PC-9 (cell line): ENCODE measurements around the gene GRK7. TPM values are rescaled to one million over a fixed set of nuclear protein-coding genes. Genes with fewer than 3 reads are reported as not detected.

ENCODE experiments used
- BruUV-seq: library from RNA; stranded (reverse); fragments of 400-500 nt; replicated peaks from 2 replicates; lab custom pipeline; 2021; lab: Mats Ljungman, UMichigan
- CTCF ChIA-PET: fragments of 300-600 bp; sonication (Branson Sonifier 250); formaldehyde crosslinking; loops from one replicate; lab custom pipeline; 2022; ENCODE audit warnings: antibody characterized with exemption; lab: Charles Lee
- POLR2A ChIA-PET: fragments of 300-600 bp; sonication (Branson Sonifier 250); formaldehyde crosslinking; loops from one replicate; lab custom pipeline; 2022; ENCODE audit warnings: antibody characterized with exemption; ENCODE audit not compliant: unreplicated experiment; lab: Charles Lee
- DNase-seq, 2 experiments: peaks; one replicate each; pipeline versions ENCODE4 v3.0.0 to v3.0.0-alpha.2; 2015 to 2022; ENCODE audit warnings: mixed read lengths in 1 of 2
- H2AFZ ChIP-seq: fragments of 200-600 bp; sonication (generic); 2 replicates; pipeline ENCODE4 v1.8.1; 2017; ENCODE audit warnings: antibody characterized with exemption
- H3F3A ChIP-seq: fragments of 200-600 bp; sonication (generic); 2 replicates; pipeline ENCODE4 v1.8.1; 2017; ENCODE audit warnings: antibody characterized with exemption, mild to moderate bottlenecking, low read depth; ENCODE audit not compliant: insufficient read depth
- H3K27ac ChIP-seq: fragments of 200-600 bp; sonication (generic); 2 replicates; pipeline ENCODE4 v1.6.1; 2016; ENCODE audit warnings: mixed run types
- H3K27me3 ChIP-seq: fragments of 200-600 bp; sonication (generic); 2 replicates; pipeline ENCODE4 v1.6.1; 2016; ENCODE audit warnings: low read depth, mixed run types; ENCODE audit not compliant: insufficient read depth
- H3K36me3 ChIP-seq: fragments of 200-600 bp; sonication (generic); 2 replicates; pipeline ENCODE4 v1.6.1; 2016; ENCODE audit warnings: low read depth, mixed run types
- H3K4me1 ChIP-seq: fragments of 200-600 bp; sonication (generic); replicated peaks from 2 replicates; pipeline ENCODE4 v1.6.1; 2016; ENCODE audit warnings: mixed run types; ENCODE audit not compliant: insufficient read depth
- H3K4me2 ChIP-seq: fragments of 200-600 bp; sonication (generic); 2 replicates; pipeline ENCODE4 v1.6.1; 2017; ENCODE audit warnings: mixed run types
- H3K4me3 ChIP-seq: fragments of 200-600 bp; sonication (generic); 2 replicates; pipeline ENCODE4 v1.6.1; 2016; ENCODE audit warnings: mixed run types
- H3K79me2 ChIP-seq: fragments of 200-600 bp; sonication (generic); 2 replicates; pipeline ENCODE4 v1.6.1; 2017; ENCODE audit warnings: low read depth, mixed run types
- H3K9me2 ChIP-seq: fragments of 200-600 bp; sonication (generic); 2 replicates; pipeline ENCODE4 v1.8.1; 2017; ENCODE audit warnings: mild to moderate bottlenecking; ENCODE audit not compliant: insufficient read depth
- H3K9me3 ChIP-seq: fragments of 200-600 bp; sonication (generic); 2 replicates; pipeline ENCODE4 v1.8.1; 2016; ENCODE audit warnings: low read depth; ENCODE audit not compliant: insufficient read depth
- H4K20me1 ChIP-seq: fragments of 200-600 bp; sonication (generic); 2 replicates; pipeline ENCODE4 v1.8.1; 2017; ENCODE audit not compliant: insufficient read depth
- CTCF ChIP-seq: fragments of 200-600 bp; sonication (generic); conservative IDR thresholded peaks from 2 replicates; pipeline ENCODE4 v1.6.1; 2017; ENCODE audit warnings: mixed run types, antibody characterized with exemption, mild to moderate bottlenecking, moderate library complexity
- EZH2 ChIP-seq: fragments of 200-600 bp; sonication (generic); IDR thresholded peaks from 2 replicates; pipeline ENCODE4 v1.8.0; 2017; ENCODE audit warnings: antibody characterized with exemption, low read depth
- intact Hi-C: fragments of 100-400 bp; cut with micrococcal nuclease; formaldehyde crosslinking; loops from one replicate; pipeline ENCODE4 v1.10.0; 2022; ENCODE audit not compliant: unreplicated experiment
- total RNA-seq: library from RNA; stranded (reverse); gene quantifications from 2 replicates; pipeline ENCODE4 v1.2.3, GENCODE V29; 2021

The GRK7 gene
- total RNA-seq, 1 experiment from 2014 or later: not detected

GRCh38 chr3:141743305-141743704, 19.9 kb upstream of the GRK7 start:
- no peaks in the 10 kb centered on the region for H3K9me2 ChIP-seq
- no peak for DNase-seq
- ChIA-PET POLR2A (no interaction called here), CTCF (interaction anchor here (0.6 kb wide), 1 partner anchor 170 kb away, joined by 4 read pairs; no protein-coding TSS in a partner anchor)
- no peak overlapping the region for H2AFZ ChIP-seq
- H3K27me3 ChIP-seq: no peaks in the 10 kb centered on the region
- H3F3A ChIP-seq: peaks cover 15% of the 10 kb centered on the region; the same call in 1 of the 2 replicates
- TF ChIP-seq CTCF (no peak), EZH2 (no peak)
- H3K9me3 ChIP-seq: no peaks in the 10 kb centered on the region
- H3K4me2 ChIP-seq: no peak overlapping the region
- H3K36me3 ChIP-seq: peaks cover 34% of the 10 kb centered on the region
- intact Hi-C loops: no loop called here
- H3K4me3 ChIP-seq: no peak overlapping the region
- peaks cover 57% of the 10 kb centered on the region for H3K79me2 ChIP-seq
- BruUV-seq: no TSS peak
- H3K27ac ChIP-seq: no peak overlapping the region
- peaks cover 26% of the 10 kb centered on the region for H4K20me1 ChIP-seq
- H3K4me1 ChIP-seq: peaks cover 21% of the 10 kb centered on the region

- no peaks in the 10 kb centered on the region for H3K27me3 ChIP-seq
- ChIA-PET POLR2A (interaction anchor here (0.7 kb wide), 1 partner anchor 181 kb away, joined by 5 read pairs; no protein-coding TSS in a partner anchor), CTCF (no interaction called here)
- no peak overlapping the region for H3K4me2 ChIP-seq
- BruUV-seq: no TSS peak
- no peak overlapping the region for H3K27ac ChIP-seq
- TF ChIP-seq CTCF (no peak), EZH2 (no peak)
- peaks cover 5% of the 10 kb centered on the region; the same call in 1 of the 2 replicates for H3F3A ChIP-seq
- no peak overlapping the region for H3K4me3 ChIP-seq
- H2AFZ ChIP-seq: no peak overlapping the region
- H3K79me2 ChIP-seq: peaks cover 20% of the 10 kb centered on the region
- peaks cover 21% of the 10 kb centered on the region for H4K20me1 ChIP-seq
- H3K36me3 ChIP-seq: peaks cover 34% of the 10 kb centered on the region
- peaks cover 4% of the 10 kb centered on the region; the same call in 1 of the 2 replicates for H3K4me1 ChIP-seq
- intact Hi-C loops: no loop called here
- no peaks in the 10 kb centered on the region for H3K9me3 ChIP-seq
- no peak for DNase-seq
- H3K9me2 ChIP-seq: no peaks in the 10 kb centered on the region
These were observed 16.2 kb upstream of the GRK7 start for GRCh38 chr3:141746962-141747361.

- CTCF ChIA-PET: no interaction called here
- Histone ChIP-seq H3K4me1 (no peaks in the 10 kb centered on the region), H3K4me2 (no peak overlapping the region), H3K9me3 (no peaks in the 10 kb centered on the region), H2AFZ (no peak overlapping the region), H3K27me3 (no peaks in the 10 kb centered on the region), H4K20me1 (no peaks in the 10 kb centered on the region), H3F3A (no peaks in the 10 kb centered on the region), H3K27ac (no peak overlapping the region), H3K4me3 (no peak overlapping the region), H3K79me2 (no peaks in the 10 kb centered on the region), H3K9me2 (no peaks in the 10 kb centered on the region), H3K36me3 (no peaks in the 10 kb centered on the region)
- POLR2A ChIA-PET: interaction anchor here (0.6 kb wide), 1 partner anchor 54 kb away, joined by 4 read pairs; no protein-coding TSS in a partner anchor
- DNase-seq: no peak
- intact Hi-C loops: no loop called here
- TF ChIP-seq CTCF (no peak), EZH2 (no peak)
- BruUV-seq: no TSS peak
These were observed 9.8 kb upstream of the GRK7 start for GRCh38 chr3:141753399-141753798.
